CD4-positive, CD25-positive, alpha-beta regulatory T cell (primary cell): ENCODE data around the gene NUDT4. TPM values are rescaled to one million over a fixed set of nuclear protein-coding genes. Genes with fewer than 3 reads are reported as not detected.

ENCODE experiments used
- ATAC-seq, 2 donors: fragments of 150-1000 bp; cut with Tn5 transposase; one replicate each; pipeline ENCODE4 v1.10.0; 2021; ENCODE audit warnings: low read depth in 2 of 2, moderate number of reproducible peaks in 2 of 2, moderate library complexity in 1 of 2
- DNase-seq, 3 donors: peaks; one replicate each; pipeline versions ENCODE4 v3.0.0 to v3.0.0-alpha.2; 2012 to 2022; ENCODE audit warnings: mixed read lengths in 1 of 3
- H3K27ac ChIP-seq: one replicate; pipeline ENCODE4 v1.7.0; 2013; ENCODE audit warnings: mild to moderate bottlenecking, low read length; ENCODE audit not compliant: insufficient read depth, poor library complexity, severe bottlenecking
- H3K27me3 ChIP-seq: one replicate; pipeline ENCODE4 v1.7.0; 2013; ENCODE audit warnings: low read length; ENCODE audit not compliant: control insufficient read depth, insufficient read depth
- H3K36me3 ChIP-seq: one replicate; pipeline ENCODE4 v1.7.0; 2013; ENCODE audit warnings: mild to moderate bottlenecking, low read length, moderate library complexity; ENCODE audit not compliant: control insufficient read depth, insufficient read depth
- H3K4me1 ChIP-seq: 2 replicates; pipeline ENCODE4 v1.7.0; 2013; ENCODE audit warnings: mild to moderate bottlenecking, low read length; ENCODE audit not compliant: insufficient read depth, control insufficient read depth, poor library complexity, severe bottlenecking
- H3K4me3 ChIP-seq: one replicate; pipeline ENCODE4 v1.7.0; 2013; ENCODE audit warnings: low read depth, mild to moderate bottlenecking, low read length, moderate library complexity
- H3K9me3 ChIP-seq, 2 experiments: 1 replicate in 1 of 2; 2 replicates in 1 of 2; pipeline ENCODE4 v1.7.0; 2013; ENCODE audit warnings: low read length in 2 of 2, mild to moderate bottlenecking in 1 of 2, moderate library complexity in 1 of 2; ENCODE audit not compliant: control insufficient read depth in 2 of 2
- H3K27ac Mint-ChIP-seq, 3 donors: one replicate each; pipeline ENCODE4 v1.8.0; 2020 to 2022; ENCODE audit warnings: mild to moderate bottlenecking in 3 of 3, mixed read lengths in 3 of 3, moderate library complexity in 2 of 3
- H3K27me3 Mint-ChIP-seq: one replicate; pipeline ENCODE4 v1.8.0; 2022; ENCODE audit warnings: mild to moderate bottlenecking, mixed read lengths
- H3K36me3 Mint-ChIP-seq: one replicate; pipeline ENCODE4 v1.8.0; 2020; ENCODE audit warnings: mixed read lengths
- H3K4me1 Mint-ChIP-seq, 4 donors: one replicate each; pipeline ENCODE4 v1.8.0; 2020 to 2022; ENCODE audit warnings: mixed read lengths in 4 of 4, mild to moderate bottlenecking in 1 of 4
- H3K4me3 Mint-ChIP-seq, 4 donors: one replicate each; pipeline ENCODE4 v1.8.0; 2020 to 2022; ENCODE audit warnings: mild to moderate bottlenecking in 4 of 4, mixed read lengths in 4 of 4, moderate library complexity in 3 of 4
- H3K9me3 Mint-ChIP-seq, 7 donors: one replicate each; pipeline ENCODE4 v1.8.0; 2020 to 2022; ENCODE audit warnings: mixed read lengths in 7 of 7, mild to moderate bottlenecking in 3 of 7, moderate library complexity in 2 of 7
- polyA plus RNA-seq, 4 donors: library from polyadenylated mRNA; unstranded; fragments of 300-500 nt; fragmentation: Illumina TruSeq; gene quantifications; one replicate each; pipeline ENCODE4 v1.2.3, GENCODE V29; 2021
- total RNA-seq: library from RNA; stranded (reverse); gene quantifications from one replicate; pipeline ENCODE4 v1.2.3, GENCODE V29; 2022

NUDT4 gene
- total and polyA plus RNA-seq, 5 donors from 2014 or later = 36.7 to 78.2 (median 45.9) TPM

GRCh38 chr12:93341409-93342049, 36.2 kb upstream of the NUDT4 start:
- Mint-ChIP-seq H3K27me3 (peaks cover 6% of the 10 kb centered on the region), H3K27ac (no peak overlapping the region), H3K4me1 (no peaks in the 10 kb centered on the region), H3K9me3 (no peaks in the 10 kb centered on the region), H3K4me3 (no peak overlapping the region), H3K36me3 (no peaks in the 10 kb centered on the region)
- Histone ChIP-seq H3K27ac (no peak overlapping the region), H3K9me3 (no peaks in the 10 kb centered on the region), H3K27me3 (no peaks in the 10 kb centered on the region), H3K4me1 (no peaks in the 10 kb centered on the region), H3K36me3 (no peaks in the 10 kb centered on the region), H3K4me3 (no peak overlapping the region)
- DNase-seq (no peak), ATAC-seq (no peak)

GRCh38 chr12:93347054-93347785, 30.5 kb upstream of the NUDT4 start:
- Histone ChIP-seq H3K9me3 (no peaks in the 10 kb centered on the region), H3K27ac (no peak overlapping the region), H3K27me3 (no peaks in the 10 kb centered on the region), H3K36me3 (no peaks in the 10 kb centered on the region), H3K4me1 (no peaks in the 10 kb centered on the region), H3K4me3 (no peak overlapping the region)
- no peak overlapping the region for H3K27ac Mint-ChIP-seq
- peaks cover 9% of the 10 kb centered on the region for H3K27me3 Mint-ChIP-seq
- ATAC-seq (no peak), DNase-seq (no peak)
- peaks cover 0 to 2% (median 0%) of the 10 kb centered on the region in 7 donors for H3K9me3 Mint-ChIP-seq
- H3K4me1 Mint-ChIP-seq = no peaks in the 10 kb centered on the region
- no peaks in the 10 kb centered on the region for H3K36me3 Mint-ChIP-seq
- H3K4me3 Mint-ChIP-seq = no peak overlapping the region

- ATAC-seq (no peak), DNase-seq (no peak)
- Mint-ChIP-seq H3K27me3 (peaks cover 9% of the 10 kb centered on the region), H3K4me1 (no peaks in the 10 kb centered on the region), H3K4me3 (no peak overlapping the region), H3K9me3 (peaks cover 0 to 2% (median 0%) of the 10 kb centered on the region in 7 donors), H3K36me3 (no peaks in the 10 kb centered on the region), H3K27ac (no peak overlapping the region)
- Histone ChIP-seq H3K27ac (no peak overlapping the region), H3K4me3 (no peak overlapping the region), H3K9me3 (no peaks in the 10 kb centered on the region), H3K36me3 (no peaks in the 10 kb centered on the region), H3K27me3 (no peaks in the 10 kb centered on the region), H3K4me1 (no peaks in the 10 kb centered on the region)
These were observed 28.9 kb upstream of the NUDT4 start for GRCh38 chr12:93348575-93349435.

GRCh38 chr12:93351726-93352125, 26.0 kb upstream of the NUDT4 start:
- Histone ChIP-seq H3K9me3 (no peaks in the 10 kb centered on the region), H3K27me3 (no peaks in the 10 kb centered on the region), H3K27ac (no peak overlapping the region), H3K4me1 (no peaks in the 10 kb centered on the region), H3K4me3 (no peak overlapping the region), H3K36me3 (no peaks in the 10 kb centered on the region)
- Mint-ChIP-seq H3K27me3 (peaks cover 7% of the 10 kb centered on the region), H3K4me1 (no peaks in the 10 kb centered on the region), H3K36me3 (no peaks in the 10 kb centered on the region), H3K4me3 (no peak overlapping the region), H3K9me3 (peaks cover 0 to under 1% (median 0%) of the 10 kb centered on the region in 7 donors), H3K27ac (no peak overlapping the region)
- DNase-seq (no peak), ATAC-seq (no peak)

GRCh38 chr12:93352321-93352720, 25.4 kb upstream of the NUDT4 start:
- H3K4me1 ChIP-seq = no peaks in the 10 kb centered on the region
- no peaks in the 10 kb centered on the region for H3K36me3 ChIP-seq
- H3K4me3 Mint-ChIP-seq = no peak overlapping the region
- H3K9me3 Mint-ChIP-seq = no peaks in the 10 kb centered on the region
- DNase-seq (no peak), ATAC-seq (no peak)
- peaks cover 5% of the 10 kb centered on the region for H3K27me3 Mint-ChIP-seq
- no peaks in the 10 kb centered on the region for H3K9me3 ChIP-seq
- no peaks in the 10 kb centered on the region for H3K36me3 Mint-ChIP-seq
- H3K4me1 Mint-ChIP-seq = no peaks in the 10 kb centered on the region
- H3K4me3 ChIP-seq = no peak overlapping the region
- no peak overlapping the region for H3K27ac ChIP-seq
- H3K27ac Mint-ChIP-seq = no peak overlapping the region
- no peaks in the 10 kb centered on the region for H3K27me3 ChIP-seq

GRCh38 chr12:93356214-93356613, 21.5 kb upstream of the NUDT4 start:
- Histone ChIP-seq H3K4me1 (no peaks in the 10 kb centered on the region), H3K4me3 (no peak overlapping the region), H3K36me3 (no peaks in the 10 kb centered on the region), H3K9me3 (no peaks in the 10 kb centered on the region), H3K27ac (no peak overlapping the region), H3K27me3 (no peaks in the 10 kb centered on the region)
- ATAC-seq (no peak), DNase-seq (no peak)
- Mint-ChIP-seq H3K27ac (no peak overlapping the region), H3K36me3 (no peaks in the 10 kb centered on the region), H3K4me3 (no peak overlapping the region), H3K9me3 (peaks cover 0 to 2% (median 0%) of the 10 kb centered on the region in 7 donors), H3K27me3 (peaks cover under 1% of the 10 kb centered on the region), H3K4me1 (peaks cover 0 to 5% (median 0%) of the 10 kb centered on the region in 4 donors)

- H3K4me3 Mint-ChIP-seq = no peak overlapping the region
- H3K27ac ChIP-seq = no peak overlapping the region
These were observed 19.7 kb upstream of the NUDT4 start for GRCh38 chr12:93358058-93358457.

More at GRCh38 chr12:93358058-93358457, 19.7 kb upstream of the NUDT4 start:
- H3K9me3 ChIP-seq = no peaks in the 10 kb centered on the region
- no peaks in the 10 kb centered on the region for H3K27me3 ChIP-seq
- Mint-ChIP-seq H3K36me3 (no peaks in the 10 kb centered on the region), H3K27me3 (no peaks in the 10 kb centered on the region), H3K4me1 (peaks cover 0 to 5% (median 1%) of the 10 kb centered on the region in 4 donors), H3K27ac (no peak overlapping the region), H3K9me3 (peaks cover 0 to 2% (median 0%) of the 10 kb centered on the region in 7 donors)
- no peak for ATAC-seq
- no peaks in the 10 kb centered on the region for H3K4me1 ChIP-seq
- peak in 1 of 3 donors; percentile 12 for DNase-seq
- no peak overlapping the region for H3K4me3 ChIP-seq
- H3K36me3 ChIP-seq = no peaks in the 10 kb centered on the region
